Tibial nerve (tissue), 4 donors: Measurements from ENCODE around the gene GNG2. TPM values are rescaled to one million over a fixed set of nuclear protein-coding genes. Genes with fewer than 3 reads are reported as not detected.

Experiments used
- DNase-seq, 2 donors: peaks; one replicate each; pipeline ENCODE4 v3.0.0-alpha.2; 2019; ENCODE audit warnings: low spot score in 2 of 2
- H3K27ac ChIP-seq, 4 donors: fragments of 200-600 bp; sonication (generic) in 3 of 4; one replicate each; pipeline ENCODE4 v1.5.1; 2017 to 2019; ENCODE audit warnings: mild to moderate bottlenecking in 1 of 4
- H3K27me3 ChIP-seq, 2 donors: fragments of 200-600 bp; sonication (generic) in 1 of 2; one replicate each; pipeline versions ENCODE4 v1.5.1 to v1.6.0; 2017 to 2019
- H3K36me3 ChIP-seq, 3 donors: fragments of 200-600 bp; sonication (generic); one replicate each; pipeline ENCODE4 v1.5.1; 2018 to 2019
- H3K4me1 ChIP-seq, 4 donors: fragments of 200-600 bp; sonication (generic) in 3 of 4; one replicate each; pipeline ENCODE4 v1.5.1; 2017 to 2019
- H3K4me3 ChIP-seq, 4 donors: fragments of 200-600 bp; sonication (generic) in 3 of 4; one replicate each; pipeline ENCODE4 v1.5.1; 2017 to 2019; ENCODE audit warnings: mild to moderate bottlenecking in 1 of 4, moderate library complexity in 1 of 4
- H3K9me3 ChIP-seq, 4 donors: fragments of 200-600 bp; sonication (generic) in 3 of 4; one replicate each; pipeline ENCODE4 v1.5.1; 2017 to 2019
- CTCF ChIP-seq, 5 experiments: fragments of 200-600 bp in 3 of 5; fragments of 450-650 bp in 2 of 5; sonication (generic) in 3 of 5; IDR thresholded peaks; one replicate each; pipeline ENCODE4 v1.5.1; 2016 to 2019; ENCODE audit warnings: antibody characterized with exemption in 5 of 5, mild to moderate bottlenecking in 3 of 5, moderate library complexity in 2 of 5
- EP300 ChIP-seq, 2 donors: sonication (generic); formaldehyde crosslinking; IDR thresholded peaks; one replicate each; pipeline ENCODE4 v1.6.1; 2017; ENCODE audit warnings: antibody characterized with exemption in 2 of 2, mild to moderate bottlenecking in 1 of 2
- POLR2A ChIP-seq, 2 donors: fragments of 450-650 bp; IDR thresholded peaks; one replicate each; pipeline ENCODE4 v1.6.1; 2017; ENCODE audit warnings: antibody characterized with exemption in 2 of 2, mild to moderate bottlenecking in 2 of 2, moderate library complexity in 2 of 2
- WGBS, 2 donors: methylation state at CpG; one replicate each; pipeline ENCODE4 v1.1.5; 2018; 5-methylcytosine and 5-hydroxymethylcytosine counted together
- total RNA-seq, 4 donors: library from RNA; depleted of rRNA; stranded (reverse); fragments of >200 nt; gene quantifications; one replicate each; pipeline ENCODE4 v1.1.0, GENCODE V29; 2016

GNG2 gene
- total RNA-seq, 4 donors from 2014 or later, result 54.3 to 121 (median 73.3) TPM

- DNase-seq, result no peak
- H3K9me3 ChIP-seq, result no peaks in the 10 kb centered on the region
- no peak for TF ChIP-seq CTCF (IDR thresholded peaks at IDR 0.05)
- TF ChIP-seq EP300 (IDR thresholded peaks at IDR 0.05), result no peak
- TF ChIP-seq POLR2A (IDR thresholded peaks at IDR 0.05), result no peak
Measured at GRCh38 chr14:51821822-51822221, 38.6 kb upstream of the GNG2 start.

GRCh38 chr14:51822499-51822898, 37.9 kb upstream of the GNG2 start:
- Histone ChIP-seq H3K27me3 (no peaks in the 10 kb centered on the region), H3K36me3 (no peaks in the 10 kb centered on the region), H3K4me3 (no peak overlapping the region), H3K4me1 (peaks cover 0 to 4% (median 0%) of the 10 kb centered on the region in 4 donors), H3K9me3 (no peaks in the 10 kb centered on the region), H3K27ac (no peak overlapping the region)
- TF ChIP-seq CTCF (IDR thresholded peaks at IDR 0.05) (no peak), EP300 (IDR thresholded peaks at IDR 0.05) (no peak), POLR2A (IDR thresholded peaks at IDR 0.05) (no peak)
- WGBS, 2 donors, result 54 to 61% methylated on average over 2 of the region's 2 CpGs
- no peak for DNase-seq

More at GRCh38 chr14:51821822-51822221, 38.6 kb upstream of the GNG2 start:
- H3K4me1 ChIP-seq, result peaks cover 0 to 4% (median 0%) of the 10 kb centered on the region in 4 donors
- no peak overlapping the region for H3K4me3 ChIP-seq
- H3K36me3 ChIP-seq, result no peaks in the 10 kb centered on the region
- no peaks in the 10 kb centered on the region for H3K27me3 ChIP-seq
- H3K27ac ChIP-seq, result no peak overlapping the region

GRCh38 chr14:51823706-51824105, 36.7 kb upstream of the GNG2 start:
- Histone ChIP-seq H3K4me3 (no peak overlapping the region), H3K4me1 (peaks cover 0 to 4% (median 0%) of the 10 kb centered on the region in 4 donors), H3K36me3 (no peaks in the 10 kb centered on the region), H3K27me3 (no peaks in the 10 kb centered on the region), H3K27ac (no peak overlapping the region), H3K9me3 (no peaks in the 10 kb centered on the region)
- no peak for DNase-seq
- TF ChIP-seq EP300 (IDR thresholded peaks at IDR 0.05), result no peak
- TF ChIP-seq POLR2A (IDR thresholded peaks at IDR 0.05), result no peak
- TF ChIP-seq CTCF (IDR thresholded peaks at IDR 0.05), result no peak
- whole genome bisulfite sequencing, 2 donors, result 65 to 75% methylated on average over 6 of the region's 6 CpGs

- no peak for TF ChIP-seq EP300 (IDR thresholded peaks at IDR 0.05)
- TF ChIP-seq CTCF (IDR thresholded peaks at IDR 0.05), result no peak
- no peak for TF ChIP-seq POLR2A (IDR thresholded peaks at IDR 0.05)
- H3K27ac ChIP-seq, result no peak overlapping the region
- WGBS, 2 donors, result 70 to 89% methylated on average over 3 of the region's 3 CpGs
Measured at GRCh38 chr14:51824191-51824590, 36.2 kb upstream of the GNG2 start.

GRCh38 chr14:51825926-51826325, 34.5 kb upstream of the GNG2 start:
- Histone ChIP-seq H3K27me3 (no peaks in the 10 kb centered on the region), H3K4me3 (no peak overlapping the region), H3K4me1 (peaks cover 0 to 4% (median 0%) of the 10 kb centered on the region in 4 donors), H3K27ac (no peak overlapping the region), H3K9me3 (no peaks in the 10 kb centered on the region), H3K36me3 (no peaks in the 10 kb centered on the region)
- no peak for DNase-seq
- no peak for TF ChIP-seq EP300 (IDR thresholded peaks at IDR 0.05)
- TF ChIP-seq CTCF (IDR thresholded peaks at IDR 0.05), result no peak
- TF ChIP-seq POLR2A (IDR thresholded peaks at IDR 0.05), result no peak
- WGBS, 2 donors, result 97 to 98% methylated on average over 1 of the region's 1 CpG

More at GRCh38 chr14:51824191-51824590, 36.2 kb upstream of the GNG2 start:
- no peak overlapping the region for H3K4me3 ChIP-seq
- H3K36me3 ChIP-seq, result no peaks in the 10 kb centered on the region
- no peak for DNase-seq
- peaks cover 0 to 4% (median 0%) of the 10 kb centered on the region in 4 donors for H3K4me1 ChIP-seq
- no peaks in the 10 kb centered on the region for H3K9me3 ChIP-seq
- no peaks in the 10 kb centered on the region for H3K27me3 ChIP-seq
